PC-9 (cell line): ENCODE data around the gene WDR48.

Experiments used
- EZH2 ChIP-seq: fragments of 200-600 bp; sonication (generic); IDR thresholded peaks from 2 replicates; pipeline ENCODE4 v1.8.0; 2017; ENCODE audit warnings: antibody characterized with exemption, low read depth
- TF ChIP-seq, protein P1 (sequence below): fragments of 200-600 bp; sonication (generic); conservative IDR thresholded peaks from 2 replicates; pipeline ENCODE4 v1.6.1; 2017; ENCODE audit warnings: mixed run types, antibody characterized with exemption, mild to moderate bottlenecking, moderate library complexity

DNA sequence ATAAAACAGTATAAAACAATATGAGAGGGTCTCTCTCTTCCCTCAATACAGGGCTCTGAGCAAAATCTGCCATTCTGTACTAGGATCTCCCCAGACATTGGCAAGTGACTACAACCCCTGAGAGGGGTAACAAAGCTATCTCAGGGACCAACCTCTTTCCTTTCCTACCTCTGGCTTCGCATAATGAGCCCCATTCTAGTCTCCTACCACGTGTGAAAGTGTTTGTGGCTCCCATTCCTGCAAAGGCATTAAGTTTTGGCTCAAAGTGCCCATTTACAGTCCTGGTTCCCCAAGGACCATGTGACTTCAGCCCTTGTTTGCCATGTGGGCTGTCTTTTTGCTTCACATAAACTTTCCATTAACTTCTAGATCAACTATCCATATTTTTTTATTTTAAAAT, 46.5 kb upstream of the WDR48 start:
- TF ChIP-seq, protein P1, sequence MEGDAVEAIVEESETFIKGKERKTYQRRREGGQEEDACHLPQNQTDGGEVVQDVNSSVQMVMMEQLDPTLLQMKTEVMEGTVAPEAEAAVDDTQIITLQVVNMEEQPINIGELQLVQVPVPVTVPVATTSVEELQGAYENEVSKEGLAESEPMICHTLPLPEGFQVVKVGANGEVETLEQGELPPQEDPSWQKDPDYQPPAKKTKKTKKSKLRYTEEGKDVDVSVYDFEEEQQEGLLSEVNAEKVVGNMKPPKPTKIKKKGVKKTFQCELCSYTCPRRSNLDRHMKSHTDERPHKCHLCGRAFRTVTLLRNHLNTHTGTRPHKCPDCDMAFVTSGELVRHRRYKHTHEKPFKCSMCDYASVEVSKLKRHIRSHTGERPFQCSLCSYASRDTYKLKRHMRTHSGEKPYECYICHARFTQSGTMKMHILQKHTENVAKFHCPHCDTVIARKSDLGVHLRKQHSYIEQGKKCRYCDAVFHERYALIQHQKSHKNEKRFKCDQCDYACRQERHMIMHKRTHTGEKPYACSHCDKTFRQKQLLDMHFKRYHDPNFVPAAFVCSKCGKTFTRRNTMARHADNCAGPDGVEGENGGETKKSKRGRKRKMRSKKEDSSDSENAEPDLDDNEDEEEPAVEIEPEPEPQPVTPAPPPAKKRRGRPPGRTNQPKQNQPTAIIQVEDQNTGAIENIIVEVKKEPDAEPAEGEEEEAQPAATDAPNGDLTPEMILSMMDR: no peak
- TF ChIP-seq EZH2: no peak
